Left colon (tissue), 2 donors: ENCODE results near the gene C14orf93. TPM values are rescaled to one million over a fixed set of nuclear protein-coding genes. Genes with fewer than 3 reads are reported as not detected.
"Not testable (repeated sequence)": the region's sequence is repeated elsewhere in the genome, so short reads cannot be mapped to it uniquely, and the experiment has no call there.

Experiments used
- ATAC-seq: fragments of 200-7000 bp; cut with Tn5 transposase; one replicate; pipeline ENCODE4 v1.9.1; 2020; ENCODE audit warnings: mild to moderate bottlenecking, moderate library complexity
- DNase-seq, 2 donors: peaks; one replicate each; pipeline ENCODE4 v3.0.0-alpha.2; 2020
- intact Hi-C, 2 donors: fragments of 100-400 bp; cut with DNase I in 1 of 2; cut with micrococcal nuclease in 1 of 2; formaldehyde crosslinking; loops; one replicate each; pipeline versions ENCODE4 v1.11.2 to v1.14.0; 2022; cut with DNase I, micrococcal nuclease
- total RNA-seq, 2 donors: library from RNA; stranded (reverse); fragmentation: NEBNext Ultra II Directional; extraction: Animal tissue kit (Norgen Biotek cat#: 25700); gene quantifications; one replicate each; pipeline ENCODE4 v1.2.1, GENCODE V29; 2021
- donor health status: DM: no; HTN: no; CAD: no.
- donor health status: DM: yes; HTN: yes; CAD: no.

The C14orf93 gene
- total RNA-seq, 2 donors from 2014 or later: 11.9 to 13.2 TPM

DNA sequence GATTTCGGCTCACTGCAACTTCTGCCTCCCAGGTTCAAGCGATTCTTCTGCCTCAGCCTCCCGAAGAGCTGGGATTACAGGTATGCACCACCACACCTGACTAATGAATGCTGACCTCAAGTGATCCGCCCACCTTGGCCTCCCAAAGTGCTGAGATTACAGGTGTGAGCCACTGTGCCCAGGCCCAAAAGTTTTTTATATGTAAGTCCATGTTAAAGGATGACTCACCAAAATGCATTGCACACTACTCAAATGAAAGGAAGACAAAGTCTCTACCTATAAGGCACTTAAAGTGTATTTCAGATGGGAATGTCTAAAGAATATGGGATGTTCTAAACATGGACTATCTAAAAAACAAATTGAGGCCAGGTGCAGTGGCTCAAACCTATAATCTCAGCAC lies 5.7 kb downstream of the C14orf93 start:
- DNase-seq, ATAC-seq, intact Hi-C loops: not testable (repeated sequence)

DNA sequence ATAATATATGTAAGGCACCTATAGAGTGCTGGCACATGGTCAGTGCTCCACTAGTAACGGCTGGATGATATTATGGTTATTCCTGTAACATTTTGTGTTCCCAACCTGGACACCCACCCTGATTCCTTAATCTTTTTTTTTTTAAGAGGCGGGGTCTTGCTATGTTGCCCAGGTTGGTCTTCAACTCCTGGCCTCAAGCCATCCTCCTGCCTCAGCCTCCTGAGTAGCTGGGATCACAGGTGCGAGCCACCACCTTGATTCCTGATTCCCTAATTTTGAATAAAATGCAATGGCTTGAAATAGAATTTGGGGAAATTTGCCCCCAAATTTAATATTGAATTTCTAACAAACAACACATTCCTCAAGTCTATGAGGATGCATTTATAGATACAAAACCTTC lies 7.4 kb downstream of the C14orf93 start:
- ATAC-seq (no peak), DNase-seq (no peak)
- intact Hi-C loops: no loop called here

DNA sequence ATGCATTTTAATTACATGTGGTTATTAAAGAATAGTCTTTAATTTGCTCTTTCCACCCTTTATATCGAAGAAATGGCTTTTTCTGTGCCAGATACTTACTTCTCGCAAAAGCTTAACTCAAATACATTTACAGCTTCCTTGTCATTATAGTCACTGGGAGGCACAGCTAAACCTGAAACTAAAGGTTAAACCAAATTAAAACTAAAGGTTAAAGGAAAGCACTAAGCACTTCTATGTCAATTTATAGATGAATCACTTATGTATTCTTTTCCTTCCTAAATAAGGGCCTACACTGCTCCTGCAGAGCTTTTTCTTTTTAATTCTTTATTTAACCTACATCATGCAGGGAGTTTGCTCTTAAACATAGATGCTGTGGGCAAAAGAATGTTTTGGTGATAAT lies 9.1 kb downstream of the C14orf93 start:
- DNase-seq: no peak
- ATAC-seq: peak; percentile 81
- intact Hi-C loops: no loop called here

DNA sequence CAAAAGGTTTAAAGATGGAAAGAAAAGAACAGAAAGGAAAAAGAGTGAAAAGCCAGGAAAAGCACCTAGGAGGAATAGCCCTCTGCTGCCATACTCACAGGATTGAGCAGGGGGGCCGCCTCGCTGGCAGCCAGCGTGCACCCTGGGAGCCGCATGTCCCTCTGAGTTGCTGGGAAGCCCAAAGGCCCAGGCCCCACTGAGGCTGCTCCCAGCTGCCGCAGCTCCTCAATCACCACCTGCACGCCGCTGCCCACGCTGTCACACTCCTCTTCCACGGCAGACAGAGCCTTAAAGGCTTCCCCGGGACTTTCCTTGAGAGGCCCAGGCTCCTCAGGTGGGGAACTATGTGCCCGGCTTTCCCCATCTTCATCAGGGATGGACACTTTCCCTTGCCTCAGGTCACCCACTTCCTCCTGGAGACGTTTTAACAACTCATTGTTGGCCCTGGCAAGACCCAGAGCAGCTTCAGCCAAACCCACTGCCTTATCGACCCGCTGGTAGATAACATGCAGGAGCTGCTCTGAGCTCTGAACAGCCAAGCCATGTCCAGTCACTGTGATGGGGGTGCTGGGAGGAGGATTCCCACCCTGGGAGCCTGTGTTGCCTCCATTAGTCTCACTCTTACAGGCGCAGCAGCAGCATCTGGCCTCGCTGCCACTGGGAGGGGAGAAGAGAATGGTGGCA lies 11.5 kb downstream of the C14orf93 start:
- DNase-seq (no peak), ATAC-seq (no peak)
- intact Hi-C loops: no loop called here

DNA sequence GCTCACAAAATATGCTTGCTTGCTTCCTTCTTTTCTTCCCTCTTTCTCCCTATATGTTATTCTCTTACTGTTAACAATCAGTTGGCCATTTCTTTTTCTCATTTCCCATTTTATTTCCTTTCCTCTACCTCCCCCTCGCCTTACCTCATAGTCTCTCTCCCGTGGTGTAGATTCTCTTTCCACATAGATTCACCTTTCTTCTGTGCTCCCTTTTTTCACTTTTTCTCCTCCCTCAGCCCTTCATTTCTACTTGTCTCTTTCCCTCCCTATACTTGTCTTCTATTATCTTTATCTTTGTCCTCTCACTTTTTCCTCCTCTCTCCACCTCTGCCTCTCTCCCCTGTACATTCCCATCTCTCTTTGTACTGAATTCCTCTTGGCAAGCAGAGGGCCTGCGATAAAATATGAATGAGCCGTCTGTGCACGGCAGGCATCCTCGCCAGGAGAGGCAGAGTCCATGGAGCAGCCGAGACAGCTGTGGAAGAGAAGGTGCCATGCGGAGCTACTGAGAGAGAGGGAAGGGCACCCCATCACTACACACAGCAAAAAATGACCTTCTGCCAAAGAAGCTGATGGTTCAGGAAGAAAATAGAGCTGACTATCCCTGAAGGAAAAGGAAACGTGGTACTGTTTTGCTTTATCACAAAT lies 12.1 kb downstream of the C14orf93 start:
- ATAC-seq (peak; percentile 51), DNase-seq (no peak)
- intact Hi-C loops: no loop called here

DNA sequence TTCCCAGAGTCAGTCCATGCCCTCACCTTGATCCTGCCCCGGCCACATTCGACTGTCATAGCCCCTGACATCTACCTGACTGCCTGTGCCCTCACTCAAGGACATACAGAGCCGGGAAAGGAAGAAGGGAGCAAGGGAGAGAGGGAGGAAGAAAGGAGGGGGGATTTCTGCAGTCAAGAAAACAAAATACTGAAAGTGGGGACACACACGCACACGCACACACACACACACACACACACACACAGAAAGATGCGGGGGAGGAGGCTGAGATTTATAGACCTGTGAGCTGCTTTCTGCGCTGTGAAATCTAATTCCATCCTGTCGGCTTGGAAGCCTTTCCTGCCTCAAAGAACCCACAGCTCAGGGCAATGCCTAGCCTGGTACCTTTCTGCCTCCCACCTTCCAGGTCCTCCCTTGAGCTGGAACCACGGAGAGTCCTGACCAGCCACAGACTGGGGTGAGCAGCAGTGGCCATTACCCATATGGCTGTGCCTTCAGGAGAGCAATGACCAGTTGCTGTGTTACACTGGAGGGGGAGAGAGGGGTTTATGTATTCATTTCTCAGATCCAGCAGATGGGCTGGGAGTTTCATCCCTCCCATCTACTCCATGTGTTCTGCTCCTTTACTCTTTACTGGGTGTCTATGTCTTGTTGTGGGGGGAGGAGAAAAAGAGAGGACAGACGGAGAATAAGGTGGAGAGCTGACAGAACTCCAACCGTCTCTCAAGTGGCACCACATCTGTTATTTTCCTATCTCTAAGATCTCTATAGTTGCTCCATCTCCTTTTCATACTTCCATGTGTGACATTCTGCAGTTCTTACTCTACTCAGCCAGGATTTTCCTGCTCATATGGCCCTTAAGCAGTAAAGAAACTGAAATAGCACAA lies 12.9 kb downstream of the C14orf93 start:
- no peak for DNase-seq
- no peak for ATAC-seq
- intact Hi-C loops: no loop called here

DNA sequence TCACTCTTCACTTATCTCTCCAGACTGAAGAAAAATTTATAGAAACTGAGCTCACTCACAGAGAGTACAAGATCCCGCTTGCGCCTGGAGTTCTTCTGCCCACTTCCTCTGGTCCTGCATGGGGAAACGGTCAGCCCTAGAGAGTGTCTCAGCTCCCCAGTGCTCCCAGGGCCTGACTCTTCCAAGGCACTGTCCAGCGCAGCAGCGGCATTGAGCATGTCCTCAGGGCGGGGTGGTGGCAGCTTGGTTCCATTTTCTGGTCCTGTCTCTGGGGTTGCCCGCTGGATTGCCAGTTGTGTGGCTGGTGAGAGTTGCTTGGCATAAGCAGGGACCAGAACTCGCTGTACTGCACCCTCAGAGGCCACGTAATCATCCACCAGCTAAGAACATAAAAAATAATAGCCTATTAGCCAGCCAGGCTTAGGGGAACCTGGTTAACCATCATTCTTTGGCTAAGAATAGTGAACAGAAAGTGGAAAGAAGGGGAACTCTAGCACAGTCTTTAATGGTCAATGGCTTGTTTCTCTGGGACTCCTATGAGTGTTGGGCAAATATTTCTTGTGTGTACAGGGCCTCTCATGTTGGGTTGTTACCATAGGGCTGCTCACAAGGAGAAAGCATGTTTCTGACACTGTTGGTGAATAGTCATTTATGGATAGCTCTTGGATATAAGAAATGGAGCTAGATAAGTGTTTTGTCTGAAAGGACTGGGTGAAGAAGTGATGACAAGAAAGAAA lies 13.9 kb downstream of the C14orf93 start:
- no peak for DNase-seq
- no peak for ATAC-seq
- intact Hi-C loops: no loop called here

DNA sequence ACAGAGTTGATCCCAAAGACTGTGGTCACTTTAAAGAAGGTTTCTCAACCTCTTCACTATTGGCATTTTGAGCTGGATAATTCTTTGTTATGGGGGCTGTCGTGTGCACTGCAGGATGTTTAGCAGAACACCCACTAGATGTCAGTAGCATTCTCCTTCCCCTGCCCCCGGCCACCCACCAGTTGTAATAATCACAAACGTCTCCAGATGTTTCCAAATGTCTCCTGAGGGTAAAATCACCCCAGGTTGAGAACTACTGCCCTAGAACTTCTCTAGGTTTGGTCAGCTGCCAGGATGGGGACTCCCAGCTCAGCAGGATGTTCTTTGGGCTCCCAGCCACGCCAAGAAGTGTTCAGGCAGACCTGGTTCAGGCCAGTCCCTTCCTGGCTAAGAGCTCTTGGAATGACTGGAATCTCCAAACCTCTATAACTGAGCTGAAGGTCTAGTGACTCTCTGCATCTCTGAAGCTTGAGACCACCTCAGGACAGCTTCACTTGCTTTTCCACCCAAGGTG lies 15.1 kb downstream of the C14orf93 start:
- DNase-seq (no peak), ATAC-seq (peak; percentile 40)
- intact Hi-C loops: no loop called here

DNA sequence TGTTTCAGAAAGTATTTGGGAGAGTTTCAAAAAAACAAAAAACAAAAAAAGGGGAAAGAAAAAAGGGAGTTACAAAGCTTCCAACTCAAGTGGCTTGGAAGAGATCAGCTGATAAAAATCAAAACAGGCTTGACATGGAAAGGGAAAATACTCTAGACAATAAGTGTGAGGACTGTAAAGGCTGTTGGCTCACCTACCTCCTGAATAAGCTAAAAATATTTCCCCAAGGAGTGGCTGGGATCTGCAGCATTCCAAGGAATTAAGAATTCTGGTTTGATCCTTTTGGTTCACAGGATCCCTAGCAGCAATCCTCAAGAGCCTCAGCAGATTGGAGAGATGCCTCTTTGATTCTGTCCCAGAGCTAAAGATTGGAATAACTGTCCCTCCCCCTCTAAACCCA lies 16.4 kb downstream of the C14orf93 start:
- no peak for ATAC-seq
- intact Hi-C loops: no loop called here
- DNase-seq: no peak

DNA sequence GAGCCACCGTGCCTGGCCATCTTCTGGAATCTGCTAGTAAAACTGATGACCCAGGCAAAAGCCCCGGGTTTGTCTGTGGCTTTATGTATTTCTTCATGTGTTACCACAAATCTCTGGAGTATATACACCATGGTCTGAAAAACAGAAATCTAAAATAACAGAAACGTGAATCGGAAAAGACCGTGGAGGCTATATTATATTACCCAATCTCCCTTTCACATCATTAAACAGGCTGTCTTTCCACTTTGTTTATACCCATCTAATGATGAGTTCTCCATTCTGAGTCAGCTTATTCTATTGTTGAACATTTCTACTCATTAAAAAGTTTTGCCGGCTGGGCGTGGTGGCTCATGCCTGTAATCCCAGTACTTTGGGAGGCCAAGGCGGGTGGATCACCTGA lies 18.1 kb downstream of the C14orf93 start:
- ATAC-seq (no peak), DNase-seq (no peak)
- intact Hi-C loops: no loop called here

DNA sequence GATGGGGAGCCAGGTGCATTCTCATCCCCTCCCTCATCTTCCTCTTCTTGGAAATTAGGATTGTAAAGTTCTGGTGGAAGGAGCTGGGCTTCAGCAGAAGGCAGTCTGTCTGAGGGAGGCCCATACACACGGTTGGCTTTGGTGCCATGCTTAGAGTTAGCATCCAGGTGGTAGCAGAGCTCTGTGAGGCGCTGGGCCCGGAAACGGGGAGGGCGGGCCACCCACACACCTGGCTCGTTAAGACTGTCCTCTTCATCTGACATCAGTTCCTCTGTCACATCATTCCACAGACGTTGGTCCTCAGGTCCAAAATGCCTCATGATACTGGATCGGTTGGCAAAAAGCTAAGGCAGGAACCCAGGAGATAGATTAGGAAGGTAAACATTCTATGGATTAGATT lies 22.7 kb downstream of the C14orf93 start:
- intact Hi-C loops: loop anchor here (2.0 to 5.0 kb wide), 2 partner anchors 70 kb away; partner anchors contain the start of gene CDH24 (in 2 of the 2)
- DNase-seq (no peak), ATAC-seq (no peak)

DNA sequence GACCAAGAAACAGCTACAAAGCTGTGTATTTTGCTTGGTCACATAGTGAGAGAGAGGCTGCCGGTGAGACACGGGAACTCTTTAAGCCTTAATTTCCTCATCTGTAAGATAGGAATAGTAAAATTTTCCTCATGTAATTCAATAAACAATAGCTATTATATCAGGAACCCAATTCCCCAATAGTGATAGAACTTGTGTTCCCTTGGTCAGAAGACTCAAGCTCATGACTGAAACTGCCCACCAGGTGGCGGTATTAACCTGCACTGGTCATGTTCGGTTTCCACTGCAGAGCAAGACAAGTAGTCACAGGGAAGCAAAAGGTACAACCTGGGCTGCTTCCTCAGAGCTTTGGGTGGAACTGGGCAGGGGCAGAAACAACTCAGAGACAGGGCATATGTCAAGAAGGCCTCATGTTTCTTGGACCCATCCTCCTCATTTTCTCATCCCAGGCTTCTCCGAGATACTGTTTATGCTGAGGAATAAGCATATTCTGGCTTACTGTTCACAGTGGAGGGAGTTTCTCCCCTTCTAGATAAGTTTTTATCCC lies 23.4 kb downstream of the C14orf93 start:
- ATAC-seq: peak; percentile 60

DNA sequence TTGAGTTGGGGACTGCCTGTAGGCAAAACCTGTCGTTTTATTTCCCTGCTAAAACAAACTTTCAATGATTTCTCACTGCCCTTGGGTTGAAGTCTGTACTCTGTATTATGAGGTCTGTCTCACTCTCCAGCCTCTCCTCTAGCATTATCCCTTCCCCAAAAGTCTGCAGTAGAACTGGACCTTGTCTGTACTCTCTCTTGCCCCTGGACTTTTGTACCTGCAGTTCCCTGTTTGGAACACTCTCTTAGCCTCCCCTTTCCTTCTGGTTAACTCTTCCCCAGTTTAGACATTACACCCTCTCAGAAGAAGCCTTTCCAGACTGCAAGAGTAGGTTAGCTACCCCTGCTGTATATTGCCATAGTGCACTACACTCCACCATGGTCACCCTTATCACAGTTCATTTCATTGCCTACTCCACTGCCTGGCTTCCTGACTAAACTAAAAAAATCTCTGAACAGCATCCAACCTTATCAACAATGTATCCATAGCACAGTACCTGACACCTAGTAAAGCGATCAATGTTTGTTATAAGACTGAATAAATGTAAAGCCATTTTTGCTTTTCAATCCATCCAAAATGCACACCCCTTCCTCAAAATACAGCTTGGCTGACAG lies 23.9 kb downstream of the C14orf93 start:
- ATAC-seq (no peak), DNase-seq (no peak)
- intact Hi-C loops: loop anchor here (2.0 to 5.0 kb wide), 2 partner anchors 71 kb away; partner anchors contain the start of gene CDH24 (in 2 of the 2)

More for the DNA sequence above, 23.4 kb downstream of the C14orf93 start:
- peak; percentile 83 to 92 for DNase-seq
- intact Hi-C loops: loop anchor here (2.0 to 5.0 kb wide), 2 partner anchors 70 to 71 kb away; partner anchors contain the start of gene CDH24 (in 2 of the 2)

DNA sequence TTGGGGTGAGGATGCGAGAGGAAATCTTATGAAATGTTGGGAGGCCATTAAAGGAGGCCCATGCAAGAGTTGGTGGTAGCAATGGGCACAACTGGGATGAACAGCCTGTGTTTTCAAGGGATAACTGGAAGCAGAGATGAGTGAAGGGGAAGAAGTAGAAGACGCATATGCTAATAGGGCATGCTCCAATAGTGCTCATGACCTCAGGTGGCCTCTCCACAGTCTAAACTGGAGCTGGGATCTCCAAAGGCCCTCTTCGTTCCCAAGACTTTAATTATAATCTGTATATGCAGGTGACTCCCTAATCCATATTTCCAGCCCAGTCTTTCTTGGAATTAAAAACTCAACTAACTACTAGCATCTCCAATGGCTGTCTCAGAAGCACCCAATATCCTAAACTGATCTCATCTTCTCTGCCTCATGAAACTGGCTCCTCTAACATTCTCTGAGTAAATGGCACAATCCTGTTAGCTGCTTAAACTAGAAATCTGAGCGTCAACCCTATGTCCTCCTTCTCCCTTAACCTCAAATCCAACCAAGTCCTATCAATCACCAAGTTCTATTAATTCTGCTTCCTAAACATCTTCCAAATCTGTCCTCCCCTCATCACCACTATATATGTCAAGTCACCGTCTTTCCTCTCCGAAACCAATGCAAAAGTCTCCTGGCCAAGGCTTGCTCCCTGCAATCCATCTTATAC lies 24.8 kb downstream of the C14orf93 start:
- intact Hi-C loops: loop anchor here in 1 of 2 donors (5.0 kb wide), 1 partner anchor 72 kb away; the partner anchor contains the start of gene CDH24
- DNase-seq (no peak), ATAC-seq (no peak)

DNA sequence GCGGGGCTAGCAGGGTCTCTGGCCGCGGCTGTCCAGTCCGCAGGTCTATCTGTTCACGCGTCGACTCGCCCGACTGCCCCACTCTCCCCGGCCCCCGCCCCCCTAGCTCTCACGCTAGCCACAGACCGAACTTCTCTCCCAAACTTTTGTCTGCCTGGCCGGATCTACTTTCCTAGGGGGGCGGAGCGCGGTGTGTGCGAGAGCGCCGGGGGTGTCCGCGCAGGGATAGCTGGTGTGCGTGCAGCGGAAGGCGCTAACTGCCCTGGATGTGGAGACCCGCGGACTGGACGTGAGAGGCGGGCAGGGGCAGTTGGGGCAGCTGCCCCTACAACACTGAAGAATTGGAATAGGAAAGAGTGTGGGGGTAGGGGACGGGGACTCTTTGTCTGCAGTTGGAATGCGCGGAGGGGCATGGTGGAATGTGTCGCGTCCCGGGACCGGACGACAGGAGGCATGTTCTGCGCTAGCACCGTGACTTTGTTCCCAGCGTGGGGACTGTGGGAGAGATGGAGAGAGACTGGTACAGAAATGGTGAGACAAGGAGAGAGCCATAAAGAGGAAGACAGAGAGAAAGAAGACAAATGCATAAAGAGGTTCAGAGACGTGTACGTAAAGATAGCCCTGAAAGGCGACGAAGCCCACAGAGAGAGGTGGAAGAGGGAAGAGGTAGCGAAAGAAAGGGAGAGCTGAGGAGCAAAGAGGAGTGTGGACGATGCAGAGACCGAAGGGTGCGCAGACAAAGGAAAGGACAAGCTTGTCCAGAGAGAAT lies 27.3 kb downstream of the C14orf93 start, which contains the start of gene AJUBA:
AJUBA (minus strand) TSS at position 75 of the 769 bp plus-strand sequence. CDS start 285 bp downstream, outside the sequence.
- intact Hi-C loops: no loop called here
- peak; percentile 75 for ATAC-seq

DNA sequence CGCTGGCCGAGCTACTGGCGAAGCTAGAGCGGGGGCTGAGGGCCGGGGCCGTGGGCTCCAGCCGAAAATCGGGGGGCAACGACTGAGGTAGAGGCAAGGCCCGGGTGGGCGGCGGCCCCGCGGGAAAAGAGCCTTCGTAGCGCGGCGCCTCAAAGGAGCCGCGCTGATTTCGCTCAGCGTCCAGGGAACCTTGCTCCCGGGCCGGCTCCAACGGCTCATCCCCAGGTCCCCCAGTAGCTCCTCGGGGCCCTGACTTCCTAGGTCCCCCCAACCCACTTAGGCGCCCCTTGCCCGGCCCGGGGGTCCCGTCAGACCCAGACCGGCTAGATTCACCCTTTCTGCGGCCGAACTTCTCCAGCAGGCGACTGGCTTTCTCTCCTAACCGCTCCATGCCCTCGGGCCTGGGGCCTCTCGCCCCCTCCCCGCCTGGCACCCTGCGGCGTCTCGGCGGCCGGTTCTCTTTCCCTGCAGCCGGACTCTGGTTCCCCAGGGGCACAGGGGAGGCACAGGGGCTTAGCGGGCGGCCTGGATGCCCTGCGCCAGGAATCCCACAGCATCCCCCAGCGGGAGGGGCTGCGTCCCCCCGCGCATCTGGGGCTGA lies 28.0 kb downstream of the C14orf93 start:
- intact Hi-C loops: no loop called here
- no peak for DNase-seq
- ATAC-seq: peak; percentile 9

More for the DNA sequence above, 27.3 kb downstream of the C14orf93 start, which contains the start of gene AJUBA:
- DNase-seq: peak; percentile 88 to 90
